Neural progenitor cell (in vitro differentiated cells): ENCODE measurements around the gene MPRIP. TPM values are rescaled to one million over a fixed set of nuclear protein-coding genes. Genes with fewer than 3 reads are reported as not detected.

Experiments used
- DNase-seq: peaks from one replicate; pipeline ENCODE4 v3.0.0-alpha.2; 2016; ENCODE audit warnings: low spot score
- H2AFZ ChIP-seq: fragments of 200-600 bp; sonication (generic); replicated peaks from 2 replicates; pipeline ENCODE4 v1.6.1; 2016; ENCODE audit warnings: antibody characterized with exemption
- H3F3A ChIP-seq: fragments of 200-600 bp; sonication (generic); 2 replicates; pipeline ENCODE4 v1.6.1; 2016; ENCODE audit warnings: antibody characterized with exemption, low read depth
- H3K27ac ChIP-seq: fragments of 200-600 bp; sonication (generic); 2 replicates; pipeline ENCODE4 v1.5.1; 2016; ENCODE audit warnings: mild to moderate bottlenecking
- H3K27me3 ChIP-seq: fragments of 200-600 bp; sonication (generic); 2 replicates; pipeline ENCODE4 v1.6.1; 2016; ENCODE audit warnings: mild to moderate bottlenecking, moderate library complexity
- H3K36me3 ChIP-seq: fragments of 200-600 bp; sonication (generic); 2 replicates; pipeline ENCODE4 v1.5.1; 2016
- H3K4me1 ChIP-seq: fragments of 200-600 bp; sonication (generic); 2 replicates; pipeline ENCODE4 v1.6.1; 2016; ENCODE audit warnings: mixed run types
- H3K4me2 ChIP-seq: fragments of 200-600 bp; sonication (generic); 2 replicates; pipeline ENCODE4 v1.6.1; 2016
- H3K4me3 ChIP-seq: fragments of 200-600 bp; sonication (generic); 2 replicates; pipeline ENCODE4 v1.5.1; 2016
- H3K79me2 ChIP-seq: fragments of 200-600 bp; sonication (generic); 2 replicates; pipeline ENCODE4 v1.6.1; 2016; ENCODE audit warnings: low read depth
- H3K9ac ChIP-seq: fragments of 200-600 bp; sonication (generic); 2 replicates; pipeline ENCODE4 v1.6.1; 2016
- H3K9me3 ChIP-seq: fragments of 200-600 bp; sonication (generic); 2 replicates; pipeline ENCODE4 v1.5.1; 2016; ENCODE audit warnings: low read depth
- H4K20me1 ChIP-seq: fragments of 200-600 bp; sonication (generic); 2 replicates; pipeline ENCODE4 v1.6.1; 2016; ENCODE audit warnings: low read depth
- H3K27ac Mint-ChIP-seq: 3 replicates; pipeline ENCODE4 v1.8.0; 2021; ENCODE audit warnings: mixed read lengths
- H3K27me3 Mint-ChIP-seq: 2 replicates; pipeline ENCODE4 v1.8.0; 2022; ENCODE audit warnings: low read depth, mild to moderate bottlenecking, inconsistent platforms, moderate library complexity, mixed read lengths; ENCODE audit not compliant: insufficient read depth
- H3K36me3 Mint-ChIP-seq: 3 replicates; pipeline ENCODE4 v1.8.0; 2021; ENCODE audit warnings: mixed read lengths
- H3K4me1 Mint-ChIP-seq: 3 replicates; pipeline ENCODE4 v1.8.0; 2021; ENCODE audit warnings: mixed read lengths
- H3K4me3 Mint-ChIP-seq: 3 replicates; pipeline ENCODE4 v1.8.0; 2021; ENCODE audit warnings: mild to moderate bottlenecking, moderate library complexity, mixed read lengths
- H3K9me3 Mint-ChIP-seq: 3 replicates; pipeline ENCODE4 v1.8.0; 2020; ENCODE audit warnings: mixed read lengths
- EZH2 ChIP-seq: fragments of 200-600 bp; sonication (generic); IDR thresholded peaks from 2 replicates; pipeline ENCODE4 v1.6.1; 2017; ENCODE audit warnings: antibody characterized with exemption, mild to moderate bottlenecking, moderate library complexity
- EZH2phosphoT487 ChIP-seq: fragments of 200-600 bp; sonication (generic); IDR thresholded peaks from 2 replicates; pipeline ENCODE4 v1.6.1; 2017; ENCODE audit warnings: antibody characterized with exemption
- total RNA-seq: library from RNA; depleted of rRNA; stranded (reverse); fragments of >200 nt; gene quantifications from 2 replicates; pipeline ENCODE4 v1.2.3, GENCODE V29; 2015; ENCODE audit warnings: low replicate concordance
- TF ChIP-seq, protein P1 (sequence below): fragments of 200-600 bp; sonication (generic); IDR thresholded peaks from 2 replicates; pipeline ENCODE4 v1.5.1; 2017; ENCODE audit warnings: antibody characterized with exemption, mild to moderate bottlenecking

Gene MPRIP
- total RNA-seq, 1 donor from 2014 or later = 42.1 TPM

DNA sequence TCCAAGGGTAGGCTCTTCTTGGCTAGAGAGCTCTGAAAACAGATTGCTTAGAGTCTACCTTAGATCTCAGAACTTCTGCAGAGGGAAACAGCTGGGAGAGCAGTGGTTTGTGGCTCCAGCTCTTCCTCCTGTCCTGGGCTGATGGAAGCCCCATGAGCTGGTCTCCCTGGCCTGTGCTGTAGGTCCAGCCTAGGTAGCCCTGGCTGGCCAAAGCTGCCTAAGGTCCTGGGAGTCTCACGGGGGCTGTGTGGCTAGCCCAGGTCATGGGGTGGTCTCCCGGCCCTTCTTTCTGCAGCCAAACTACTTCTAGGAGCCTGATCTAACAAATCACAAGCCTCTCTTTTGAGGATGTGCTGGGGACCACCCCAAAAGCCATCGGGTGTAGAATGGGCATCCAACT is 75.7 kb downstream of the MPRIP start:
- Mint-ChIP-seq H3K9me3 (no peaks in the 10 kb centered on the region), H3K4me3 (no peak overlapping the region), H3K4me1 (peaks cover 22% of the 10 kb centered on the region), H3K36me3 (peaks cover 2% of the 10 kb centered on the region), H3K27ac (no peak overlapping the region), H3K27me3 (no peaks in the 10 kb centered on the region)
- Histone ChIP-seq H3K36me3 (no peaks in the 10 kb centered on the region), H3K4me3 (no peak overlapping the region), H2AFZ (no peak overlapping the region), H3K4me1 (peaks cover 7% of the 10 kb centered on the region), H3F3A (no peaks in the 10 kb centered on the region), H4K20me1 (peaks cover 27% of the 10 kb centered on the region), H3K27ac (no peak overlapping the region), H3K9ac (no peak overlapping the region), H3K79me2 (peaks cover 44% of the 10 kb centered on the region), H3K27me3 (no peaks in the 10 kb centered on the region), H3K9me3 (no peaks in the 10 kb centered on the region), H3K4me2 (no peak overlapping the region)
- DNase-seq = no peak
- no peak for TF ChIP-seq EZH2phosphoT487
- no peak for TF ChIP-seq EZH2
- TF ChIP-seq, protein P1, sequence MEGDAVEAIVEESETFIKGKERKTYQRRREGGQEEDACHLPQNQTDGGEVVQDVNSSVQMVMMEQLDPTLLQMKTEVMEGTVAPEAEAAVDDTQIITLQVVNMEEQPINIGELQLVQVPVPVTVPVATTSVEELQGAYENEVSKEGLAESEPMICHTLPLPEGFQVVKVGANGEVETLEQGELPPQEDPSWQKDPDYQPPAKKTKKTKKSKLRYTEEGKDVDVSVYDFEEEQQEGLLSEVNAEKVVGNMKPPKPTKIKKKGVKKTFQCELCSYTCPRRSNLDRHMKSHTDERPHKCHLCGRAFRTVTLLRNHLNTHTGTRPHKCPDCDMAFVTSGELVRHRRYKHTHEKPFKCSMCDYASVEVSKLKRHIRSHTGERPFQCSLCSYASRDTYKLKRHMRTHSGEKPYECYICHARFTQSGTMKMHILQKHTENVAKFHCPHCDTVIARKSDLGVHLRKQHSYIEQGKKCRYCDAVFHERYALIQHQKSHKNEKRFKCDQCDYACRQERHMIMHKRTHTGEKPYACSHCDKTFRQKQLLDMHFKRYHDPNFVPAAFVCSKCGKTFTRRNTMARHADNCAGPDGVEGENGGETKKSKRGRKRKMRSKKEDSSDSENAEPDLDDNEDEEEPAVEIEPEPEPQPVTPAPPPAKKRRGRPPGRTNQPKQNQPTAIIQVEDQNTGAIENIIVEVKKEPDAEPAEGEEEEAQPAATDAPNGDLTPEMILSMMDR = no peak

DNA sequence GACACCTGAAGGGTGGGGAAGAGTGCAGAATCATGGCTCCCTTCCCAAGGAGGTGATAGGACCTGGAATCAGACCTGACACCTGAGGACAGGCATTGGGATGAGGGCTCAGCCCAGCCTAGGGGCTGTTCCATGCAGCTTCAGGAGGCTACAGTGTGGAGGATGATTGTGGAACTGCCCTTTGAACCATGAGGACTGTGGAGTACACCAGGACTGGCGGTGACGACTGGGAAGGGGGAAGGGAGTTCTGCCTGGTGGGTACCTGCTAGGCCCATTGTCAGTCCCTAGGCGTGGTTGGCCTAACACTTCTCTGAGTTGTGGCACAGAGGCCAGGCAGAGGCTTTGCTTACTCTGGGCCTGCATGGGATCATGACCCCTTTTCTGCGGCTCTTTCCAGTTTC is 76.1 kb downstream of the MPRIP start:
- Histone ChIP-seq H3K9me3 (no peaks in the 10 kb centered on the region), H3F3A (no peaks in the 10 kb centered on the region), H3K9ac (no peak overlapping the region), H3K4me3 (no peak overlapping the region), H4K20me1 (peaks cover 28% of the 10 kb centered on the region), H3K36me3 (no peaks in the 10 kb centered on the region), H3K79me2 (peaks cover 46% of the 10 kb centered on the region), H3K27me3 (no peaks in the 10 kb centered on the region), H3K4me1 (peaks cover 7% of the 10 kb centered on the region), H2AFZ (no peak overlapping the region), H3K4me2 (no peak overlapping the region), H3K27ac (no peak overlapping the region)
- TF ChIP-seq, protein P1 = no peak
- TF ChIP-seq EZH2phosphoT487 (no peak), EZH2 (no peak)
- Mint-ChIP-seq H3K9me3 (no peaks in the 10 kb centered on the region), H3K36me3 (peaks cover 4% of the 10 kb centered on the region), H3K4me1 (peaks cover 23% of the 10 kb centered on the region), H3K27ac (peak overlapping the region; percentile 29), H3K27me3 (no peaks in the 10 kb centered on the region), H3K4me3 (no peak overlapping the region)
- no peak for DNase-seq

DNA sequence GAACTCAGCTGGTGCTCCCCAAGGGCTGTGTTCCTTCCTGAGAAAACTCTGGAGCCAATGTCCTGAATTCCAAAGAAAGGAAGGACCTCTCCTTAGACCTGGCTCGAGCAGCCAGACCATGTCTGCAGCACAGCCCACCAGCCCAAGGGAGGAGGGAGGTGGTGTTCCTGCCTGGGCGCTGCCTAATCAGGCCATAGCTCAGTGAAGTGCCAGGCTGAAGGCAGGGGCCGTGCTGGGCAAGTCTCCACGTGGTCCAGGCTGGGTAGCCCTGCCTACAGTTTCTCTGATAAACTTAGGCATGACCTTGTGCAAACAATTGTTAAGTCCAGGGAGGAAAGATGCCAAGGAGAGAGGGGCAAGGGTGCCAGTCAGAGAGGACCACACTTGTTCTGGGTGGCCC is 76.8 kb downstream of the MPRIP start:
- H3F3A ChIP-seq = no peaks in the 10 kb centered on the region
- H4K20me1 ChIP-seq = peaks cover 28% of the 10 kb centered on the region
- no peak overlapping the region for H3K9ac ChIP-seq
- no peak overlapping the region for H3K4me2 ChIP-seq
- no peak overlapping the region for H3K4me3 ChIP-seq
- H3K4me1 ChIP-seq = peaks cover 7% of the 10 kb centered on the region
- no peak overlapping the region for H3K27ac Mint-ChIP-seq
- H3K9me3 Mint-ChIP-seq = no peaks in the 10 kb centered on the region
- peaks cover 22% of the 10 kb centered on the region for H3K4me1 Mint-ChIP-seq
- no peak overlapping the region for H3K4me3 Mint-ChIP-seq
- H3K36me3 Mint-ChIP-seq = peaks cover 6% of the 10 kb centered on the region
- H3K27me3 Mint-ChIP-seq = peaks cover 3% of the 10 kb centered on the region
- H3K79me2 ChIP-seq = peaks cover 44% of the 10 kb centered on the region
- no peak for DNase-seq
- TF ChIP-seq EZH2 = no peak
- no peak for TF ChIP-seq EZH2phosphoT487
- TF ChIP-seq, protein P1 = no peak
- H3K27ac ChIP-seq = no peak overlapping the region
- H3K9me3 ChIP-seq = no peaks in the 10 kb centered on the region
- H2AFZ ChIP-seq = no peak overlapping the region
- no peaks in the 10 kb centered on the region for H3K36me3 ChIP-seq
- H3K27me3 ChIP-seq = no peaks in the 10 kb centered on the region

GRCh38 chr17:17119533-17119932 is 77.3 kb downstream of the MPRIP start:
- H3K9ac ChIP-seq = no peak overlapping the region
- H3K4me1 Mint-ChIP-seq = peaks cover 18% of the 10 kb centered on the region
- no peak overlapping the region for H2AFZ ChIP-seq
- peaks cover 24% of the 10 kb centered on the region for H4K20me1 ChIP-seq
- no peaks in the 10 kb centered on the region for H3K36me3 ChIP-seq
- no peaks in the 10 kb centered on the region for H3K27me3 ChIP-seq
- H3K27me3 Mint-ChIP-seq = peaks cover 3% of the 10 kb centered on the region
- no peak for DNase-seq
- H3K4me3 ChIP-seq = no peak overlapping the region
- H3K9me3 Mint-ChIP-seq = no peaks in the 10 kb centered on the region
- no peak overlapping the region for H3K4me3 Mint-ChIP-seq
- no peaks in the 10 kb centered on the region for H3K9me3 ChIP-seq
- no peak overlapping the region for H3K27ac ChIP-seq
- H3K79me2 ChIP-seq = peaks cover 40% of the 10 kb centered on the region
- no peaks in the 10 kb centered on the region for H3F3A ChIP-seq
- peaks cover 7% of the 10 kb centered on the region for H3K4me1 ChIP-seq
- no peak overlapping the region for H3K27ac Mint-ChIP-seq
- no peak for TF ChIP-seq EZH2
- TF ChIP-seq, protein P1 = no peak
- no peak for TF ChIP-seq EZH2phosphoT487
- peaks cover 6% of the 10 kb centered on the region for H3K36me3 Mint-ChIP-seq
- H3K4me2 ChIP-seq = no peak overlapping the region
